ENCODE data around the gene PRKRIP1.
"Not testable (repeated sequence)": the region's sequence is repeated elsewhere in the genome, so short reads cannot be mapped to it uniquely, and the experiment has no call there.

The PRKRIP1 gene

GRCh38 chr7:102460467-102460866 lies 64.3 kb downstream of the PRKRIP1 start:
- DNase-seq: no peak

- DNase-seq: no peak
Measured at GRCh38 chr7:102463841-102464576, 67.8 kb downstream of the PRKRIP1 start.

- peak; percentile 94 for DNase-seq
Measured at GRCh38 chr7:102464577-102465280, 68.6 kb downstream of the PRKRIP1 start, which contains the start of the genes ALKBH4 and LRWD1. Gene ALKBH4 (minus strand): TSS chr7:102464863. CDS start chr7:102464836, 27 bp downstream. Gene LRWD1 (plus strand): TSS chr7:102464984. CDS start chr7:102465081, 97 bp downstream.

- DNase-seq: no peak
Measured at GRCh38 chr7:102466097-102466496, 69.9 kb downstream of the PRKRIP1 start.

- no peak for DNase-seq
Measured at GRCh38 chr7:102467581-102468477, 71.7 kb downstream of the PRKRIP1 start.

- DNase-seq: no peak
Measured at GRCh38 chr7:102468478-102469350, 72.6 kb downstream of the PRKRIP1 start.

GRCh38 chr7:102469351-102469971 lies 73.3 kb downstream of the PRKRIP1 start:
- no peak for DNase-seq

- DNase-seq: no peak
Measured at GRCh38 chr7:102469972-102470825, 74.0 kb downstream of the PRKRIP1 start.

- DNase-seq: no peak
Measured at GRCh38 chr7:102471791-102472125, 75.6 kb downstream of the PRKRIP1 start.

GRCh38 chr7:102472126-102473041 lies 76.2 kb downstream of the PRKRIP1 start:
- no peak for DNase-seq

- DNase-seq: no peak
Measured at GRCh38 chr7:102473271-102473991, 77.3 kb downstream of the PRKRIP1 start.

GRCh38 chr7:102474116-102474515 lies 78.0 kb downstream of the PRKRIP1 start:
- DNase-seq: not testable (repeated sequence)

- not testable (repeated sequence) for DNase-seq
Measured at GRCh38 chr7:102474736-102475435, 78.7 kb downstream of the PRKRIP1 start.
